HepG2 (cell line): Measurements from ENCODE around the gene ENPP7. TPM values are rescaled to one million over a fixed set of nuclear protein-coding genes. Genes with fewer than 3 reads are reported as not detected.

Experiments
- AGO1 ChIP-seq: fragments of 200-400 bp; formaldehyde crosslinking; IDR thresholded peaks from 2 replicates; pipeline ENCODE4 v1.6.1; 2017; ENCODE audit warnings: mild to moderate bottlenecking, low read depth, low read length, moderate library complexity; ENCODE audit not compliant: poor library complexity, severe bottlenecking
- ATM ChIP-seq: fragments of 450-650 bp; IDR thresholded peaks from 2 replicates; pipeline ENCODE4 v1.7.1; 2017; ENCODE audit warnings: mild to moderate bottlenecking, borderline replicate concordance
- DMAP1 ChIP-seq: IDR thresholded peaks from 2 replicates; pipeline ENCODE4 v1.6.1; 2016
- FIP1L1 ChIP-seq: fragments of 200-400 bp; formaldehyde crosslinking; IDR thresholded peaks from 2 replicates; pipeline ENCODE4 v1.6.1; 2018; ENCODE audit warnings: low read depth, mild to moderate bottlenecking, low read length, moderate library complexity, borderline replicate concordance; ENCODE audit not compliant: insufficient read depth
- HNRNPLL ChIP-seq: fragments of 200-400 bp; formaldehyde crosslinking; IDR thresholded peaks from 2 replicates; pipeline ENCODE4 v1.6.1; 2017; ENCODE audit warnings: mild to moderate bottlenecking, low read depth, low read length; ENCODE audit not compliant: poor library complexity, severe bottlenecking
- HOXA3 ChIP-seq: sonication (generic); formaldehyde crosslinking; IDR thresholded peaks from 2 replicates; pipeline ENCODE4 v1.5.0; 2020; ENCODE audit warnings: missing genetic modification reagents
- PHF21A ChIP-seq: sonication (generic); formaldehyde crosslinking; IDR thresholded peaks from 2 replicates; pipeline ENCODE4 v1.5.0; 2020; ENCODE audit warnings: mild to moderate bottlenecking, missing genetic modification reagents
- PTBP1 ChIP-seq: fragments of 200-400 bp; formaldehyde crosslinking; IDR thresholded peaks from 2 replicates; pipeline ENCODE4 v1.6.1; 2018; ENCODE audit warnings: low read length, low read depth; ENCODE audit not compliant: poor library complexity, severe bottlenecking
- SAFB2 ChIP-seq: sonication (generic); formaldehyde crosslinking; IDR thresholded peaks from 2 replicates; pipeline ENCODE4 v1.5.1; 2020; ENCODE audit warnings: missing genetic modification reagents, low read depth, mild to moderate bottlenecking, borderline replicate concordance
- SNAPC2 ChIP-seq: sonication (generic); formaldehyde crosslinking; IDR thresholded peaks from 2 replicates; pipeline ENCODE4 v1.8.1; 2022; ENCODE audit warnings: mild to moderate bottlenecking, missing genetic modification reagents
- WIZ ChIP-seq: sonication (generic); formaldehyde crosslinking; IDR thresholded peaks from 2 replicates; pipeline ENCODE4 v1.5.1; 2020; ENCODE audit warnings: mild to moderate bottlenecking, missing genetic modification reagents
- XRCC5 ChIP-seq: fragments of 200-400 bp; formaldehyde crosslinking; optimal IDR thresholded peaks from 2 replicates; pipeline ENCODE3; 2017; ENCODE audit warnings: mild to moderate bottlenecking, low read length
- ZMAT3 ChIP-seq: sonication (generic); formaldehyde crosslinking; conservative IDR thresholded peaks from 2 replicates; pipeline ENCODE4 v1.7.0; 2021; ENCODE audit warnings: missing genetic modification reagents
- ZNF431 ChIP-seq: sonication (generic); formaldehyde crosslinking; IDR thresholded peaks from 2 replicates; pipeline ENCODE4 v1.9.0; 2022; ENCODE audit warnings: missing genetic modification reagents, low read depth, mild to moderate bottlenecking, borderline replicate concordance
- ZNF781 ChIP-seq: sonication (generic); formaldehyde crosslinking; IDR thresholded peaks from 2 replicates; pipeline ENCODE4 v1.5.1; 2020; ENCODE audit warnings: borderline replicate concordance, mild to moderate bottlenecking, missing genetic modification reagents; ENCODE audit errors: not compliant biosample characterization
- ZNF891 ChIP-seq: sonication (generic); formaldehyde crosslinking; IDR thresholded peaks from 2 replicates; pipeline ENCODE4 v1.5.0; 2020; ENCODE audit warnings: mild to moderate bottlenecking, missing genetic modification reagents
- polyA plus RNA-seq, 8 experiments: library from polyadenylated mRNA; depleted of rRNA in 3 of 8; stranded (reverse) in 7 of 8; unstranded in 1 of 8; fragments of >200 nt; fragmentation: Illumina TruSeq in 4 of 8; extraction: Trizol in 4 of 8; gene quantifications; 2 replicates each; pipeline versions ENCODE4 v1.2.1 to v1.2.3, GENCODE V29; 2011 to 2016; ENCODE audit warnings: low read depth in 4 of 8, missing spikeins in 1 of 8, mixed read lengths in 1 of 8; ENCODE audit not compliant: insufficient read depth in 1 of 8
- total RNA-seq, 5 experiments: library from RNA; depleted of rRNA; stranded (reverse); fragments of >200 nt; fragmentation: Illumina TruSeq; extraction: Trizol; gene quantifications; 2 replicates each; pipeline ENCODE4 v1.2.3, GENCODE V29; 2016; ENCODE audit warnings: low read depth in 1 of 5
- TF ChIP-seq, protein P1 (sequence below), 2 experiments: sonication (generic) in 1 of 2; formaldehyde crosslinking in 1 of 2; IDR thresholded peaks; 2 replicates each; pipeline versions ENCODE4 v1.4.0 to v1.6.1; 2018 to 2020; ENCODE audit warnings: missing genetic modification reagents in 2 of 2, borderline replicate concordance in 1 of 2, low read depth in 1 of 2, mild to moderate bottlenecking in 1 of 2, missing biosample characterization in 1 of 2
- TF ChIP-seq, protein P2 (sequence below): sonication (generic); formaldehyde crosslinking; IDR thresholded peaks from 2 replicates; pipeline ENCODE4 v1.5.0; 2020; ENCODE audit warnings: mild to moderate bottlenecking, missing genetic modification reagents
- TF ChIP-seq, protein P3 (sequence below): sonication (generic); formaldehyde crosslinking; IDR thresholded peaks from 2 replicates; pipeline ENCODE4 v1.4.0; 2020; ENCODE audit warnings: missing genetic modification reagents, borderline replicate concordance
- TF ChIP-seq, protein P4 (sequence below): sonication (generic); formaldehyde crosslinking; IDR thresholded peaks from 2 replicates; pipeline ENCODE4 v1.4.0; 2020; ENCODE audit warnings: mild to moderate bottlenecking, missing genetic modification reagents

The ENPP7 gene
- total and polyA plus RNA-seq, 2 of the 13 experiments (the other 11 are each of a cell fraction or from before 2014, with no cell fraction given) = 1.1 to 2.2 TPM

DNA sequence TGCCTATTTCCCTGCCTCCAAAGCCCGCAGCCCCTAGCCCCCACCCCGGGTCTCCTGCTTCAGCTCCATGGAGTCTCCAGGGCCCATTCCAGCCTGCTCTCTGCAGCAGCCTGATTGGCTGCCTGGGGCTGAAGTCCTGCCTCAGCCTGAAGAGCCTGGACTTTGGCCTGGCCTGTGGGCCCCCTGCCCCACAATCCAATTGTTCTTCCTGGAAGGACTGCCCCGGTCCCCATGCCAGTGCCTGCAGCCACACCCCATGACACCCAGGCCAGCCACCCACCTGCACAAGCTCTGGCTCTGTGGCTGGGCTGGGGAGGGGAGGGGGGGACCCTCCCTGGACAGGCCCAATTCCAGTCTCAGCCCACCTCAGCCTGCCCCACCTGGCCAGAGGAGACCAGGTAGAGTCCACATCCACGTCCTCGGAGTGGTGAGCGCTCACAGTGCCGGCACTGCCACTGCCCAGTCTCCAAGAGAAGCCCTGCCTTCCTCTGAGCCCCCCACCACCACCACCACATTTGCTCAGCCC is 12.3 kb downstream of the ENPP7 start (continued):
- TF ChIP-seq, protein P1, sequence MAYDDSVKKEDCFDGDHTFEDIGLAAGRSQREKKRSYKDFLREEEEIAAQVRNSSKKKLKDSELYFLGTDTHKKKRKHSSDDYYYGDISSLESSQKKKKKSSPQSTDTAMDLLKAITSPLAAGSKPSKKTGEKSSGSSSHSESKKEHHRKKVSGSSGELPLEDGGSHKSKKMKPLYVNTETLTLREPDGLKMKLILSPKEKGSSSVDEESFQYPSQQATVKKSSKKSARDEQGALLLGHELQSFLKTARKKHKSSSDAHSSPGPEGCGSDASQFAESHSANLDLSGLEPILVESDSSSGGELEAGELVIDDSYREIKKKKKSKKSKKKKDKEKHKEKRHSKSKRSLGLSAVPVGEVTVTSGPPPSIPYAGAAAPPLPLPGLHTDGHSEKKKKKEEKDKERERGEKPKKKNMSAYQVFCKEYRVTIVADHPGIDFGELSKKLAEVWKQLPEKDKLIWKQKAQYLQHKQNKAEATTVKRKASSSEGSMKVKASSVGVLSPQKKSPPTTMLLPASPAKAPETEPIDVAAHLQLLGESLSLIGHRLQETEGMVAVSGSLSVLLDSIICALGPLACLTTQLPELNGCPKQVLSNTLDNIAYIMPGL (CRISPR knock-in tag; IDR thresholded peaks at IDR 0.05; ENCODE audit: borderline replicate concordance in 1 of 2, low read depth in 1 of 2) = peak in 1 of 2 experiments; percentile 81; a peak in 1 of 4 replicates
- TF ChIP-seq SNAPC2 = no peak
- TF ChIP-seq, protein P2, sequence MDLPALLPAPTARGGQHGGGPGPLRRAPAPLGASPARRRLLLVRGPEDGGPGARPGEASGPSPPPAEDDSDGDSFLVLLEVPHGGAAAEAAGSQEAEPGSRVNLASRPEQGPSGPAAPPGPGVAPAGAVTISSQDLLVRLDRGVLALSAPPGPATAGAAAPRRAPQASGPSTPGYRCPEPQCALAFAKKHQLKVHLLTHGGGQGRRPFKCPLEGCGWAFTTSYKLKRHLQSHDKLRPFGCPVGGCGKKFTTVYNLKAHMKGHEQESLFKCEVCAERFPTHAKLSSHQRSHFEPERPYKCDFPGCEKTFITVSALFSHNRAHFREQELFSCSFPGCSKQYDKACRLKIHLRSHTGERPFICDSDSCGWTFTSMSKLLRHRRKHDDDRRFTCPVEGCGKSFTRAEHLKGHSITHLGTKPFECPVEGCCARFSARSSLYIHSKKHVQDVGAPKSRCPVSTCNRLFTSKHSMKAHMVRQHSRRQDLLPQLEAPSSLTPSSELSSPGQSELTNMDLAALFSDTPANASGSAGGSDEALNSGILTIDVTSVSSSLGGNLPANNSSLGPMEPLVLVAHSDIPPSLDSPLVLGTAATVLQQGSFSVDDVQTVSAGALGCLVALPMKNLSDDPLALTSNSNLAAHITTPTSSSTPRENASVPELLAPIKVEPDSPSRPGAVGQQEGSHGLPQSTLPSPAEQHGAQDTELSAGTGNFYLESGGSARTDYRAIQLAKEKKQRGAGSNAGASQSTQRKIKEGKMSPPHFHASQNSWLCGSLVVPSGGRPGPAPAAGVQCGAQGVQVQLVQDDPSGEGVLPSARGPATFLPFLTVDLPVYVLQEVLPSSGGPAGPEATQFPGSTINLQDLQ = no peak
- peak; percentile 96 for TF ChIP-seq ZMAT3 (CRISPR knock-in tag)
- TF ChIP-seq HNRNPLL = peak; percentile 20
- peak; percentile 79; the same call in 1 of the 2 replicates for TF ChIP-seq WIZ
- peak; percentile 72 for TF ChIP-seq XRCC5
- no peak for TF ChIP-seq FIP1L1
- no peak; the same call in 1 of the 2 replicates for TF ChIP-seq SAFB2
- peak; percentile 56; the same call in 1 of the 2 replicates for TF ChIP-seq ZNF891 (CRISPR knock-in tag)
- no peak for TF ChIP-seq ATM
- no peak for TF ChIP-seq PTBP1
- peak; percentile 69; the same call in 1 of the 2 replicates for TF ChIP-seq ZNF431 (CRISPR knock-in tag)
- peak; percentile 86 for TF ChIP-seq HOXA3 (CRISPR knock-in tag)
- no peak for TF ChIP-seq ZNF781 (CRISPR knock-in tag)
- TF ChIP-seq PHF21A = peak; percentile 97
- TF ChIP-seq DMAP1 (CRISPR knock-in tag) = peak; percentile 76
- TF ChIP-seq, protein P3, sequence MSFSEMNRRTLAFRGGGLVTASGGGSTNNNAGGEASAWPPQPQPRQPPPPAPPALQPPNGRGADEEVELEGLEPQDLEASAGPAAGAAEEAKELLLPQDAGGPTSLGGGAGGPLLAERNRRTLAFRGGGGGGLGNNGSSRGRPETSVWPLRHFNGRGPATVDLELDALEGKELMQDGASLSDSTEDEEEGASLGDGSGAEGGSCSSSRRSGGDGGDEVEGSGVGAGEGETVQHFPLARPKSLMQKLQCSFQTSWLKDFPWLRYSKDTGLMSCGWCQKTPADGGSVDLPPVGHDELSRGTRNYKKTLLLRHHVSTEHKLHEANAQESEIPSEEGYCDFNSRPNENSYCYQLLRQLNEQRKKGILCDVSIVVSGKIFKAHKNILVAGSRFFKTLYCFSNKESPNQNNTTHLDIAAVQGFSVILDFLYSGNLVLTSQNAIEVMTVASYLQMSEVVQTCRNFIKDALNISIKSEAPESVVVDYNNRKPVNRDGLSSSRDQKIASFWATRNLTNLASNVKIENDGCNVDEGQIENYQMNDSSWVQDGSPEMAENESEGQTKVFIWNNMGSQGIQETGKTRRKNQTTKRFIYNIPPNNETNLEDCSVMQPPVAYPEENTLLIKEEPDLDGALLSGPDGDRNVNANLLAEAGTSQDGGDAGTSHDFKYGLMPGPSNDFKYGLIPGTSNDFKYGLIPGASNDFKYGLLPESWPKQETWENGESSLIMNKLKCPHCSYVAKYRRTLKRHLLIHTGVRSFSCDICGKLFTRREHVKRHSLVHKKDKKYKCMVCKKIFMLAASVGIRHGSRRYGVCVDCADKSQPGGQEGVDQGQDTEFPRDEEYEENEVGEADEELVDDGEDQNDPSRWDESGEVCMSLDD (CRISPR knock-in tag) = peak; percentile 56; the same call in 1 of the 2 replicates
- TF ChIP-seq AGO1 = peak; percentile 91
- TF ChIP-seq, protein P4, sequence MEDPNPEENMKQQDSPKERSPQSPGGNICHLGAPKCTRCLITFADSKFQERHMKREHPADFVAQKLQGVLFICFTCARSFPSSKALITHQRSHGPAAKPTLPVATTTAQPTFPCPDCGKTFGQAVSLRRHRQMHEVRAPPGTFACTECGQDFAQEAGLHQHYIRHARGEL (CRISPR knock-in tag) = no peak
